ENCODE results near the gene PAX2. TPM values are rescaled to one million over a fixed set of nuclear protein-coding genes. Genes with fewer than 3 reads are reported as not detected.

The PAX2 gene
- total RNA-seq, 4 donors from 2014 or later, result not detected

Other genes starting within 250 kb of the PAX2 start
- 10 to 100 TPM; 14.1 to 32.8 (median 24.1) TPM for gene SEC31B, start 225.7 kb upstream of the PAX2 start, total RNA-seq
- gene NDUFB8, start 215.7 kb upstream of the PAX2 start, total RNA-seq, result 100 to 1,000 TPM in 3 of 4 donors, 10 to 100 TPM in 1; 70.3 to 265 (median 137) TPM
- 10 to 100 TPM; 12.8 to 47.2 (median 21.7) TPM for gene HIF1AN, start 209.6 kb upstream of the PAX2 start, total RNA-seq
- gene SLF2, start 167.4 kb downstream of the PAX2 start, total RNA-seq, result 10 to 100 TPM; 25.4 to 55.1 (median 33.1) TPM
- gene SEMA4G, start 223.9 kb downstream of the PAX2 start, total RNA-seq, result 100 to 1,000 TPM in 3 of 4 donors, 10 to 100 TPM in 1; 94.0 to 221 (median 121) TPM
- 100 to 1,000 TPM in 1 of 4 donors, 10 to 100 TPM in 3; 32.5 to 104 (median 77.1) TPM for gene MRPL43, start 241.9 kb downstream of the PAX2 start, total RNA-seq
- gene TWNK, start 242.0 kb downstream of the PAX2 start, total RNA-seq, result 10 to 100 TPM in 1 of 4 donors, 1 to 10 TPM in 3; 1.1 to 12.7 (median 3.3) TPM